Osteocyte (in vitro differentiated cells): Measurements from ENCODE around the gene CNOT11. TPM values are rescaled to one million over a fixed set of nuclear protein-coding genes. Genes with fewer than 3 reads are reported as not detected.

ENCODE experiments used
- DNase-seq: peaks from one replicate; pipeline ENCODE4 v3.0.0; 2021; ENCODE audit warnings: mixed read lengths; ENCODE audit not compliant: unreplicated experiment; ENCODE audit errors: extremely low spot score
- H3K27ac Mint-ChIP-seq: one replicate; pipeline ENCODE4 v1.8.0; 2021; ENCODE audit warnings: mild to moderate bottlenecking, mixed read lengths; ENCODE audit not compliant: unreplicated experiment
- H3K27me3 Mint-ChIP-seq: one replicate; pipeline ENCODE4 v1.8.0; 2021; ENCODE audit warnings: mixed read lengths; ENCODE audit not compliant: unreplicated experiment
- H3K36me3 Mint-ChIP-seq: one replicate; pipeline ENCODE4 v1.8.0; 2021; ENCODE audit warnings: mixed read lengths; ENCODE audit not compliant: unreplicated experiment
- H3K4me1 Mint-ChIP-seq: one replicate; pipeline ENCODE4 v1.8.0; 2021; ENCODE audit warnings: mixed read lengths; ENCODE audit not compliant: unreplicated experiment
- H3K4me3 Mint-ChIP-seq: one replicate; pipeline ENCODE4 v1.8.0; 2021; ENCODE audit warnings: mild to moderate bottlenecking, moderate library complexity, mixed read lengths; ENCODE audit not compliant: unreplicated experiment
- H3K9me3 Mint-ChIP-seq: one replicate; pipeline ENCODE4 v1.8.0; 2021; ENCODE audit warnings: mixed read lengths; ENCODE audit not compliant: unreplicated experiment
- CTCF ChIP-seq: fragments of 200-600 bp; sonication (generic); IDR thresholded peaks from 2 replicates; pipeline ENCODE4 v1.5.0; 2021; ENCODE audit warnings: antibody characterized with exemption, mild to moderate bottlenecking, moderate library complexity
- total RNA-seq: library from RNA; stranded (reverse); gene quantifications from 2 replicates; pipeline ENCODE4 v1.2.1, GENCODE V29; 2021

The CNOT11 gene
- total RNA-seq, 1 donor from 2014 or later = 31.4 TPM

GRCh38 chr2:101297383-101297782, 44.7 kb downstream of the CNOT11 start:
- Mint-ChIP-seq H3K4me3 (no peak overlapping the region), H3K36me3 (peaks cover 5% of the 10 kb centered on the region), H3K9me3 (no peaks in the 10 kb centered on the region), H3K27ac (no peak overlapping the region), H3K4me1 (peaks cover 16% of the 10 kb centered on the region), H3K27me3 (no peaks in the 10 kb centered on the region)
- no peak for DNase-seq
- TF ChIP-seq CTCF = no peak

- H3K27me3 Mint-ChIP-seq = no peaks in the 10 kb centered on the region
- no peak for DNase-seq
- TF ChIP-seq CTCF = no peak
- no peaks in the 10 kb centered on the region for H3K9me3 Mint-ChIP-seq
- peaks cover 4% of the 10 kb centered on the region for H3K36me3 Mint-ChIP-seq
- peaks cover 20% of the 10 kb centered on the region for H3K4me1 Mint-ChIP-seq
- no peak overlapping the region for H3K27ac Mint-ChIP-seq
- no peak overlapping the region for H3K4me3 Mint-ChIP-seq
Observed at GRCh38 chr2:101299604-101300003, 46.9 kb downstream of the CNOT11 start.

- no peak for TF ChIP-seq CTCF
- Mint-ChIP-seq H3K27ac (no peak overlapping the region), H3K4me1 (peaks cover 25% of the 10 kb centered on the region), H3K9me3 (no peaks in the 10 kb centered on the region), H3K36me3 (peaks cover 4% of the 10 kb centered on the region), H3K4me3 (no peak overlapping the region), H3K27me3 (no peaks in the 10 kb centered on the region)
- DNase-seq = no peak
Observed at GRCh38 chr2:101300164-101300563, 47.5 kb downstream of the CNOT11 start.

GRCh38 chr2:101300836-101301235, 48.1 kb downstream of the CNOT11 start:
- Mint-ChIP-seq H3K27ac (no peak overlapping the region), H3K9me3 (no peaks in the 10 kb centered on the region), H3K4me3 (no peak overlapping the region), H3K27me3 (no peaks in the 10 kb centered on the region), H3K4me1 (peaks cover 28% of the 10 kb centered on the region), H3K36me3 (peaks cover 4% of the 10 kb centered on the region)
- DNase-seq = no peak
- no peak for TF ChIP-seq CTCF

GRCh38 chr2:101302016-101302415, 49.3 kb downstream of the CNOT11 start:
- no peaks in the 10 kb centered on the region for H3K27me3 Mint-ChIP-seq
- no peak overlapping the region for H3K27ac Mint-ChIP-seq
- no peak overlapping the region for H3K4me3 Mint-ChIP-seq
- no peak for TF ChIP-seq CTCF
- H3K9me3 Mint-ChIP-seq = no peaks in the 10 kb centered on the region
- no peak for DNase-seq
- peaks cover 4% of the 10 kb centered on the region for H3K36me3 Mint-ChIP-seq
- H3K4me1 Mint-ChIP-seq = peaks cover 32% of the 10 kb centered on the region
